B cell (primary cell): ENCODE data around the gene PTPN23. TPM values are rescaled to one million over a fixed set of nuclear protein-coding genes. Genes with fewer than 3 reads are reported as not detected.

Experiments
- ATAC-seq: fragments of 200-7000 bp; cut with Tn5 transposase; one replicate; pipeline ENCODE4 v1.10.0; 2021; ENCODE audit warnings: low read depth, mild to moderate bottlenecking, moderate number of reproducible peaks, moderate library complexity
- CTCF ChIA-PET: fragments of 350-600 bp; sonication (Branson Sonifier 250); formaldehyde crosslinking; loops from one replicate; lab custom pipeline; 2021; ENCODE audit warnings: antibody characterized with exemption, inconsistent platforms; lab: Charles Lee
- POLR2A ChIA-PET: fragments of 350-600 bp; sonication (Branson Sonifier 250); formaldehyde crosslinking; loops from one replicate; lab custom pipeline; 2021; ENCODE audit warnings: antibody characterized with exemption; lab: Charles Lee
- DNase-seq: peaks from one replicate; pipeline ENCODE4 v3.0.0; 2013
- H2AFZ ChIP-seq: 2 replicates; pipeline ENCODE4 v1.6.1; 2012; ENCODE audit warnings: mild to moderate bottlenecking, low read depth, low read length; ENCODE audit not compliant: insufficient read depth, poor library complexity, severe bottlenecking
- H3K27ac ChIP-seq, 2 donors: 1 replicate in 1 of 2; 2 replicates in 1 of 2; pipeline ENCODE4 v1.5.1; 2012 to 2013; ENCODE audit warnings: low read length in 2 of 2, mild to moderate bottlenecking in 2 of 2, moderate library complexity in 1 of 2
- H3K27me3 ChIP-seq, 4 experiments: fragments of 200-600 bp in 1 of 4; sonication (generic) in 1 of 4; replicated peaks in 1 of 4; 1 replicate in 2 of 4; 2 replicates in 2 of 4; pipeline versions ENCODE4 v1.6.1 to v1.7.0; 2013 to 2016; ENCODE audit warnings: low read length in 3 of 4, mild to moderate bottlenecking in 2 of 4, mixed read lengths in 1 of 4, moderate library complexity in 1 of 4; ENCODE audit not compliant: insufficient read depth in 4 of 4, control insufficient read depth in 3 of 4; ENCODE audit errors: control extremely low read depth in 1 of 4
- H3K36me3 ChIP-seq, 2 experiments: replicated peaks in 1 of 2; 1 replicate in 1 of 2; 2 replicates in 1 of 2; pipeline versions ENCODE4 v1.6.1 to v1.7.1; 2013; ENCODE audit warnings: low read length in 1 of 2; ENCODE audit not compliant: insufficient read depth in 2 of 2, control insufficient read depth in 1 of 2; ENCODE audit errors: control extremely low read depth in 1 of 2, extremely low read depth in 1 of 2
- H3K4me1 ChIP-seq, 2 donors: fragments of 200-600 bp in 1 of 2; sonication (generic) in 1 of 2; 1 replicate in 1 of 2; 2 replicates in 1 of 2; pipeline versions ENCODE4 v1.5.1 to v1.6.1; 2013 to 2017; ENCODE audit warnings: low read length in 2 of 2; ENCODE audit not compliant: control insufficient read depth in 2 of 2, insufficient read depth in 2 of 2
- H3K4me2 ChIP-seq: replicated peaks from 2 replicates; pipeline ENCODE3; 2012; ENCODE audit warnings: mild to moderate bottlenecking, low read depth, low read length; ENCODE audit not compliant: poor library complexity, severe bottlenecking
- H3K4me3 ChIP-seq, 5 experiments: fragments of 200-600 bp in 1 of 5; sonication (generic) in 1 of 5; 1 replicate in 3 of 5; 2 replicates in 2 of 5; pipeline versions ENCODE4 v1.5.1 to v1.7.0; 2011 to 2016; ENCODE audit warnings: low read length in 4 of 5, mild to moderate bottlenecking in 4 of 5, low read depth in 2 of 5, control low read depth in 1 of 5, moderate library complexity in 1 of 5; ENCODE audit not compliant: insufficient read depth in 1 of 5; ENCODE audit errors: control extremely low read depth in 1 of 5, extremely low read depth in 1 of 5
- H3K79me2 ChIP-seq: fragments of 200-600 bp; sonication (generic); one replicate; pipeline ENCODE4 v1.6.0; 2016; ENCODE audit warnings: low read length; ENCODE audit not compliant: control insufficient read depth, insufficient read depth
- H3K9ac ChIP-seq: fragments of 200-600 bp; sonication (generic); 2 replicates; pipeline ENCODE4 v1.6.1; 2017; ENCODE audit warnings: mild to moderate bottlenecking, low read length, moderate library complexity
- H3K9me3 ChIP-seq, 3 donors: one replicate each; pipeline versions ENCODE4 v1.6.1 to v1.7.1; 2013; ENCODE audit warnings: low read length in 2 of 3; ENCODE audit not compliant: control insufficient read depth in 2 of 3, insufficient read depth in 1 of 3; ENCODE audit errors: control extremely low read depth in 1 of 3
- H4K20me1 ChIP-seq: 2 replicates; pipeline ENCODE4 v1.6.0; 2012; ENCODE audit warnings: mild to moderate bottlenecking, low read length; ENCODE audit not compliant: insufficient read depth, control insufficient read depth, poor library complexity, severe bottlenecking
- H3K27ac Mint-ChIP-seq: one replicate; pipeline ENCODE4 v1.8.0; 2021; ENCODE audit warnings: mixed read lengths
- H3K27me3 Mint-ChIP-seq: one replicate; pipeline ENCODE4 v1.8.0; 2021; ENCODE audit warnings: mixed read lengths
- H3K4me1 Mint-ChIP-seq: one replicate; pipeline ENCODE4 v1.8.0; 2021; ENCODE audit warnings: mixed read lengths
- H3K4me3 Mint-ChIP-seq: one replicate; pipeline ENCODE4 v1.8.0; 2021; ENCODE audit warnings: mixed read lengths
- H3K9me3 Mint-ChIP-seq: one replicate; pipeline ENCODE4 v1.8.0; 2022; ENCODE audit warnings: mixed read lengths; ENCODE audit not compliant: insufficient read depth
- EZH2 ChIP-seq: IDR thresholded peaks from 2 replicates; pipeline ENCODE4 v1.6.1; 2012; ENCODE audit warnings: borderline replicate concordance, low read depth, mild to moderate bottlenecking, moderate library complexity, low read length; ENCODE audit not compliant: insufficient read depth, poor library complexity, severe bottlenecking
- WGBS: methylation state at CpG from one replicate; pipeline ENCODE4 v1.1.5; 2013; ENCODE audit warnings: missing lambda C conversion rate; ENCODE audit not compliant: insufficient coverage; 5-methylcytosine and 5-hydroxymethylcytosine counted together
- intact Hi-C: fragments of 100-400 bp; cut with micrococcal nuclease; formaldehyde crosslinking; loops from one replicate; pipeline ENCODE4 v1.10.0; 2022
- polyA plus RNA-seq: library from polyadenylated mRNA; depleted of rRNA; stranded (reverse); fragments of >200 nt; gene quantifications from 2 replicates; pipeline ENCODE4 v1.2.3, GENCODE V29; 2012
- total RNA-seq, 2 donors: library from RNA; stranded (reverse); fragments of 120-200 nt in 1 of 2; gene quantifications; 1 replicate in 1 of 2; 2 replicates in 1 of 2; pipeline versions ENCODE4 v1.2.3 to v1.2.4, GENCODE V29; 2013 to 2022
- TF ChIP-seq, protein P1 (sequence below): fragments of 200-600 bp; IDR thresholded peaks from one replicate; pipeline ENCODE4 v1.8.0; 2022; ENCODE audit warnings: antibody characterized with exemption, mild to moderate bottlenecking

Gene PTPN23
- total and polyA plus RNA-seq, 2 donors (not counting 1 experiment from before 2014, with no cell fraction given): 21.3 to 68.8 TPM

DNA sequence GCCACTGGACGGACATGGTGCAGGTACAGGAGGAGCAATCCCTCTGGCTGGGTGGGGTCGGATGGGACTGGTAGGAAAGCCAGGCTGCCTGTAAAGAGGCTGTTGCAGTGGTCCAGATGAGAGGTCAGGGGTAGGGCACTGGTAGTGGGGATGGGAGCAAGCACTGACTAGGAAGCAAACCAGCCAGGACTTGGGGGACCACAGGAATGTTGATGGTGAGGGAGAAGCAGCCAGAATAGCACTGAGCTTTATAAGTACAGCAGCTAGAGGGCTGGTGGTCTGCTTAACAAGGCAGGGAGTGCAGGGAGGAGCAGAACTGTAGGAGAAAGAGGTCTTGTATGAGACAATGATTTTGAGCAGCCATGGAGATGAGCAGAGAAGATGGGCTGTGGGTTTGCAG, 38.7 kb upstream of the PTPN23 start:
- Histone ChIP-seq H3K27ac (no peak overlapping the region), H3K4me2 (no peak overlapping the region), H3K27me3 (no peaks in the 10 kb centered on the region), H2AFZ (no peak overlapping the region), H4K20me1 (no peaks in the 10 kb centered on the region), H3K9me3 (no peaks in the 10 kb centered on the region), H3K9ac (no peak overlapping the region), H3K36me3 (peaks cover 5 to 66% of the 10 kb centered on the region in 2 experiments), H3K4me3 (no peak overlapping the region), H3K79me2 (no peaks in the 10 kb centered on the region), H3K4me1 (peaks cover 14 to 18% of the 10 kb centered on the region in 2 donors)
- Mint-ChIP-seq H3K27me3 (no peaks in the 10 kb centered on the region), H3K27ac (no peak overlapping the region), H3K9me3 (no peaks in the 10 kb centered on the region), H3K4me3 (no peak overlapping the region), H3K4me1 (peaks cover 20% of the 10 kb centered on the region)
- POLR2A ChIA-PET: no interaction called here
- 94% methylated on average over 2 of the region's 2 CpGs for WGBS
- no peak for ATAC-seq
- no peak for DNase-seq
- TF ChIP-seq, protein P1, sequence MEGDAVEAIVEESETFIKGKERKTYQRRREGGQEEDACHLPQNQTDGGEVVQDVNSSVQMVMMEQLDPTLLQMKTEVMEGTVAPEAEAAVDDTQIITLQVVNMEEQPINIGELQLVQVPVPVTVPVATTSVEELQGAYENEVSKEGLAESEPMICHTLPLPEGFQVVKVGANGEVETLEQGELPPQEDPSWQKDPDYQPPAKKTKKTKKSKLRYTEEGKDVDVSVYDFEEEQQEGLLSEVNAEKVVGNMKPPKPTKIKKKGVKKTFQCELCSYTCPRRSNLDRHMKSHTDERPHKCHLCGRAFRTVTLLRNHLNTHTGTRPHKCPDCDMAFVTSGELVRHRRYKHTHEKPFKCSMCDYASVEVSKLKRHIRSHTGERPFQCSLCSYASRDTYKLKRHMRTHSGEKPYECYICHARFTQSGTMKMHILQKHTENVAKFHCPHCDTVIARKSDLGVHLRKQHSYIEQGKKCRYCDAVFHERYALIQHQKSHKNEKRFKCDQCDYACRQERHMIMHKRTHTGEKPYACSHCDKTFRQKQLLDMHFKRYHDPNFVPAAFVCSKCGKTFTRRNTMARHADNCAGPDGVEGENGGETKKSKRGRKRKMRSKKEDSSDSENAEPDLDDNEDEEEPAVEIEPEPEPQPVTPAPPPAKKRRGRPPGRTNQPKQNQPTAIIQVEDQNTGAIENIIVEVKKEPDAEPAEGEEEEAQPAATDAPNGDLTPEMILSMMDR: no peak
- TF ChIP-seq EZH2: no peak
- intact Hi-C loops: no loop called here
- CTCF ChIA-PET: no interaction called here

DNA sequence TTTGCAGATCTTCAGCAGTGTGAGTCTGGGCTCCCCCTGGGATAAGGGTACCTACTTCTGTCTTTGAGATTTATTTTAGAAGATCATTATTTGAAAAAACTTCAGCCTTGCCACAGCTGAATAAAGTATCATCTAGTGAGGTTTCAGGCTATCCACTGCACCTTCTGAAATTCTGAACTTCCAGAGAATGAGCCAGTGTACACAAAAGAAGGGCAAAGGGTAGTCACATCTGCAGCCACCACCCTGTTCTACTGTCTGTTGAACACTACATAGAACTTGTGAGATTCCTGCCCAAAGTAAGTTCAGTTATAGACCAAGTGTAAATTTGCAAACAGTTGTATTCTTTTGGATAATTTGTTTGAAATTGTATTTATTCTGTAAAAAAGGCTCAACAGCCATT, 38.0 kb upstream of the PTPN23 start:
- CTCF ChIA-PET: interaction anchor here (1.0 kb wide), 1 partner anchor 18 kb away, joined by 4 read pairs; no protein-coding TSS in a partner anchor
- Mint-ChIP-seq H3K27ac (no peak overlapping the region), H3K27me3 (no peaks in the 10 kb centered on the region), H3K4me3 (no peak overlapping the region), H3K9me3 (no peaks in the 10 kb centered on the region), H3K4me1 (peaks cover 27% of the 10 kb centered on the region)
- H3K27me3 ChIP-seq: no peaks in the 10 kb centered on the region
- DNase-seq: no peak
- no peak overlapping the region for H3K27ac ChIP-seq
- TF ChIP-seq, protein P1: no peak
- no peak for TF ChIP-seq EZH2
- H3K4me3 ChIP-seq: no peak overlapping the region
- POLR2A ChIA-PET: interaction anchor here (0.6 kb wide), 1 partner anchor 67 kb away, joined by 4 read pairs; no protein-coding TSS in a partner anchor
- peaks cover 20 to 24% of the 10 kb centered on the region in 2 donors for H3K4me1 ChIP-seq
- no peak overlapping the region for H3K4me2 ChIP-seq
- no peak for ATAC-seq
- no peaks in the 10 kb centered on the region for H3K79me2 ChIP-seq
- no peak overlapping the region for H2AFZ ChIP-seq
- H3K36me3 ChIP-seq: peaks cover 2 to 60% of the 10 kb centered on the region in 2 experiments
- no peaks in the 10 kb centered on the region for H4K20me1 ChIP-seq
- H3K9me3 ChIP-seq: no peaks in the 10 kb centered on the region
- intact Hi-C loops: no loop called here
- no peak overlapping the region for H3K9ac ChIP-seq
